EH (cell line): ENCODE results near the gene WARS2.
"Not testable (repeated sequence)": the region's sequence is repeated elsewhere in the genome, so short reads cannot be mapped to it uniquely, and the experiment has no call there.

Experiments
- DNase-seq: peaks from one replicate; pipeline ENCODE4 v3.0.0-alpha.2; 2015; ENCODE audit warnings: low read depth

Gene WARS2

DNA sequence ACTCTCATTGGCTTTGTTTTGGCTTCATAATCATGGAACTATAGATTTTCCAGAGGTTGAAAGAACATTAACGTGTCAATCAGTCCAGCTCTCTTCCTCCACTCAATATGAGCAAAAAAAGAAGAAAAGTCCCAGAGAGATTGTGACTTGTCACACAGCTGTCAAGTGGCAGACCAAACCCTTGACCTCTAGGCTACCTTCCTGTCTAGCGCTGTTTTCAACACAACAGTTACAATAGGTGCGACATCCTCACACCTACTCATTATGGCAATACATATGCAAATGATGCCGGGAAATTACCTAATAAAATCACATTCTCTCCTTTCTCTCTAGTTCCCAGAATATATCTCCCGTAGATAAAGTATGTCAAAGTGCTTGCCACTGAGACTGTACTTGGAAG, 1.1 kb downstream of the WARS2 start:
- no peak for DNase-seq

DNA sequence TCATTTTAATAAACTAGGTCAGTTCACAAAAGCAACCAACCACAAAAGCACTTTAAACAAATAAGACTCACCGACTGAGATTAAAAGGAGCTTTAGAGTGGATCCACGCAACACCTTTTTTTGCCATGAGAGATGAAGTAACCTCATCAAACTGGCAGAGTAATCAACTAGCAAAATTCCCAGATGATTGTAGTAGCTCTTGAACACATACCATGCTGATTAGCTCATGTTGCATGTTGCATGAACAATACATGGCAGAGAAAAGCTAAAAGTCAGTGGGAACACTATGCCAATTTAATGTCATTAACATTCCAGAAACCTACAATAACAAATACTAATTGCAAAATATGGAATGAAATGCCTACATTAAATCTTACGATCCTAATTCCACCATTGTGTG, 4.1 kb downstream of the WARS2 start:
- DNase-seq: peak; percentile 66

DNA sequence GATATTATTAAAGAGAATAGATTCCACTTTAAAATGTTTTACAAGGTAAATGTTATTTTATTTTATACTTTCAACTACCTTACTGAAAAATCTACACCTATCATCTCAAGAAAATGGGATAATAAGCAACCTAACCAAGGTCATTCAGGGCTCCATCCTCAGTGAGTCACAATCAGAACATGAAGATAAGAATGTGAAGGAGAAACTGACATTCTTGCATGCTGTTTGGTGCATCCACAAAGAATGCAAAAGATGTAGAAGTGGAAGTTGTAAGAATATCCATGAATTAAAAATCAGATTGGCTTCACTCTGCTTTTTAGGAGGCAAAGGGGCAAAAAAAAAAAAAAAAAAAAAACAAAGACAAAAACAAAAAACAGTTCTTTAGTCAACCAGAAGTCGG, 6.5 kb downstream of the WARS2 start:
- DNase-seq: peak; percentile 74

DNA sequence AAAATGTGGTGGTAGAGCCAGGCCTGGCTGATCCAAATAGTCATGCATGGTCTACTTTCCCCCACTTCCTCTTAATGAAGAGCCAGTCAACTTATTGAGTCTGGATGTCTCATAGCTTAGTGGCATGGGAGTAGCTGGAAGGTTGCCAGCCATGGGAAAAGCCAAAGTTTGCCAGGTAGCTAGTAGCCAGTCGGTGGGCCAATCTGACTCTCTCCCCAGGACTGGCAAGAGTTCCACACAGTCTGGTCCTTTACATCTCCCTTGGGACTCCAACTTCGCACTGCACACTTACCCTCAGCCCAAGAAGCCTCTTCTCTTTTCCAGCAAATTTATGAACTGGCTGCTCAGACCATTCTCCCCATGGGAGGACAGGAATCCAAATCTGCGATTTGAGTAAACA, 8.3 kb downstream of the WARS2 start:
- DNase-seq: no peak

DNA sequence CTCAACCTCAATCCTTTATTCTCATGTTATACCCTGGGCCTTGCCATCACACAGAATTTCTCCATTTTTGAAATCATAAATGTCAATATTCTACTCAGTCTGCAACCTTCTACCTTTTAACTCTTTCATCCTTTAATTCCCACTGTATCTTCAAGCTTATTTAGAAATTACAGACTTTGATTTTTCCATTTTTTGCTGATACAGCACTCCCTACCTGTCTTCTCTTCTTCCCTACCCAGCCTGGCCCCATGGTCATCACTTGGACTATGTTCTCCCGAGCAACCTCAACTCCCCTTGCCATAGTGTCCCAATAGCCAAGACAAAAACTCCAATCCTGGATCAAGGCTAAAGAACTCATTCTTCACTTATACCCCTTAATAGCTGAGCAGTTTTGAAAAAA, 14.6 kb downstream of the WARS2 start:
- no peak for DNase-seq

DNA sequence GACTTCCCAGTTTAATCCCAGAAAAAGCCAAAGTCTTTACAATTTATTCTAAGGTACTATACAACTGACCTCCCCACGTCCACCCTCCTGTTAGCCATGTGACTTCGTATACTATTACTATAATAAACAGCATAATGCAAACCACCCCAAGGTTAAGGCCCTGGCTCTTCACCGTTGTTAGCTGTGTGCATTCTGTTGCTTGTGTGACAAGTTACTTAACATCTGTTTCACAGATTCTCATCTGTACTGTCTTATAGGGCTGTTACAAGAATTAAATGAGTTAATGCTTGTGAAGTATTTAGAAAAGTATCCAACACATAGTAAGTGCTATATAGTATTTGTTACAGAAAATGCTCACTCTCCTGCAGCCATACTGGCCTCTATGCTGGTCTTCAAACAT, 15.7 kb downstream of the WARS2 start:
- DNase-seq: no peak

DNA sequence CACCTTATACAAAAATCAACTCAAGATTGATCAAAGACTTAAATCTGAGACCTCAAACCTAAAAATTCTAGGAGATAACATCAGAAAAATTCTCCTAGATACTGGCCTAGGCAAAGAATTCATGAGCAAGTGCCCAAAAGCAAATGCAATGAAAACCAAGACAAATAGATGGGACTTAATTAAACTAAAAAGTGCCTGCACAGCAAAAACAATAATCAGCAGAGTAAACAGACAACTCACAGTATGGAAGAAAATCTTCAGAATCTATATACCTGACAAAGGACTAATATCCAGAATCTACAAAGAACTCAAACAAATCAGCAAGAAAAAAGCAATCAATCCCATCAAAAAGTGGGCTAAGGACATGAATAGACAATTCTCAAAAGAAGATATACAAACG, 18.6 kb downstream of the WARS2 start:
- DNase-seq: not testable (repeated sequence)

DNA sequence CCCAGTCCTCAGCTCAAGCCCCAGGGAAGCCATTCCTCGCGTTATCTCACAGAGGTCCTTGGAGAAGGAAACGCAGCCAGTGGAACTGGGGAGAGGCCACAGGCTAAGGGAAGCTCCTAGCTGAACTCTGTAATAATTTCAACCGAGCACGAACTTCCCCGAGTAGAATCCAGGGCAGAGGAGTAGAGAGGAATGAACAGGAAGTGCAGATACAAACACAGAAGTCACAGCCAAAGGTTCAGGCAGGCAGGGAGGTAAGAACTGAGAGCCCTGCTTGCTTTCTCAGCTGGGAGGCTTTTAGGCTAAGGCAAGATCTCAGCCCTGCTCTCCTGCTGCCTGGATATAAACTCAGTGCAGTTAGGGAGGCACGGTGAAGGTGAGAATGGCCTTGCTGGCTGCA, 23.7 kb downstream of the WARS2 start:
- DNase-seq: peak; percentile 27

DNA sequence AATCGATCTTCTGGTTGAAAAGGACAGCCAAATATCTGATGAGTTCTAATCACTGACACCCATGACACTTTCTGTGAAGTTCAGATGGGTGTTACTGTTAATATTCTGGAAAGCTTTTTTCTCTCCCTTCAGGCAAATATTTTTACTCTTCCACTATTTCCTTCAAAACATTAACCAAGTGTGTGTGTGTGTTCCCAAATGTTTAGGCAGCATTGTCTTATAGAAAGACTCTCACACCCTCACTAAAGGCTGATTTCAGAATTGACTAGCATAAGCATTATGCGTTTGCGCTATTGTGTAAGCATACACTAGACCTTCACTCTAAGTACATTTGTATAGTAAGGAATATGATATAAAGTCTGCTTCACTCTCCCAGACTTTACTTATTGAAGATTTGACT, 24.7 kb downstream of the WARS2 start:
- DNase-seq: no peak

DNA sequence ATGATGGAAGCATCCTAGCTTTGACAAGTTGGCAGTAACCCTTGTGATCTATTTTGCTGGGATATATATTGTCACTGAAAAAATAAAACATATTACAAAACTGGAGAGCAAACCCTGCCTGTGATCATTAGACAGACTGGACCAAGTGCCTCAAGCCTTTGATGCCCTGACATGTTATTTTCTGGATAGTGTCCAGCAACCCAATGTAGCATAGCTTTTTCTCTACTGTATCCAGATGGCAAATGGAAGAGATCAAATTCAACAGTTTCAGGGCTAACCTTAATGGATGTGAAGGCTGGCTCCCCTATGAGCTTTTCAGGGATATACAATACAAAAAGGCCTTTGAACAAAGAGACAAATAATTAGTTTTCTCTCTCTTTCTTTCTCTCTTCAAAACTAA, 25.1 kb downstream of the WARS2 start:
- no peak for DNase-seq

DNA sequence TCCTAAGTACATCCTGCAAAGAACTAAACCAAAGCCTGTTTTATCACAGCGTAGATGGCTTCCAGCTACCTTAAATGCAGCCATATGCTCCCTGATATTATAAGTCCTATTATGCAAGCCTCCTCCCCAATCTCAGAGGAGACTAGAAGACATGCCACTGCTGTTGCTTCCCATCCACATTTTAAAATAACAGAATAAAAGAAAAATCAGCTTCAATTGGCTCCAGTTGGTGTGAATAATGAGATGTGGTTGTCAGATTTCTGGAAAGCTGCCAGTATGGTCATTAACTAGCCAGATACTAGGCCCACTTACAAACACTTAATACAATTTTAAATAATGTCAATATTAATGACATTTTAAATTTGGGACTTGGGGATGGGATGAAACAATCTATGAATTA, 25.7 kb downstream of the WARS2 start:
- no peak for DNase-seq

DNA sequence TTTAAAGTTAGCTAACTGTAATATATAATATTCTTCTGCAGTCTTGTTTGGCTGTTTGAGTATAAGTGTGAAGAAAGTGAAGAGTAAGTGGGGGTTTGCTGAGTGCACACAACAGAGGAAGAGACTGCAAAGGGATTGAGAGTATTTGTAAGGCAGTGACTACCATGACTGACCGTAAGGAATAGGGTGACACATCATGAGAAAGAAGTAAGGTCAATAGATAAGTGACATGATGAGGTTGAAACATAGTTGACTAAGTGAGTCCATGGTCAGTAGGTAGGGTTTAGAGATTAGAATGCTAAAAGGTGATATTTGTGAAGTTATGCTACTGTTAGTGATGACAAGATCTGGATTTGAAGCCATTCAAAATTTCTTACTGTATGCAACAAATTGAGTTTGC, 27.7 kb downstream of the WARS2 start:
- no peak for DNase-seq

DNA sequence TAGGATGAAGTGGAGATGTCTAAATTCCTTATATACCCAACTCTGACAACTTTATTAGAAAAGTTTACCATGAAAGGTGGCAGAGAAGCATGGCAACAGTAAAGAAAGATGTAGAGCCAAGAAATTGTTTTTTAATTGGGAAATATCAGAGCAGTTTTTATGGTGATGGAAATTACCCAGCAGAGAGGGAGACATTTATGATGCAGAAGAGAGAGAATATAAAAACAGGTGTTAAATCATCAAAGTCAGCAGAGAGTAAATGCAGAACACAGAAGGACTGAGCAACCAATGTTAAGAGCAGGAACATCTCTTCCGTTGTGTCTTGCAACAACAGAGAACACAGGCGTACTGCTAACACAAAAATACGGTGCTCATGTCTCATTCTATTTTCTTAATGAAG, 28.2 kb downstream of the WARS2 start:
- DNase-seq: no peak

DNA sequence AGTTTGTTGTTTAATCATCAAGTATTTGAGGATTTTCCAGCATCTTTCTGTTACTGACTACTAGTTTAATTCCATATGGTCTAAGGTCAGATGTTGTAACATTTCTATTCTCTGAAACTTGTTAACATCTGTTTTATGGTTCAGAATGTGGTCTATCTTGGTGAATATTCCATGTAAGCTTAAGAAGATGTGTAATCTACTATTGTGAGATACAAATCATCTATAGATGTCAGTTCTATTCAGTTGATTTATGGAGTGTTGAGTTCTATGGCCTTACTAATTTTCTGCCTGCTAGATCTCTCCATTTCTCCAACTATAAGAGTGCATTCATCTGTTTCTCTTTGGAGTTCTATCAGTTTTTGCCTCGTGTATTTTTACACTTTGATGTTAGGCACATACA, 31.5 kb downstream of the WARS2 start:
- DNase-seq: peak; percentile 23

DNA sequence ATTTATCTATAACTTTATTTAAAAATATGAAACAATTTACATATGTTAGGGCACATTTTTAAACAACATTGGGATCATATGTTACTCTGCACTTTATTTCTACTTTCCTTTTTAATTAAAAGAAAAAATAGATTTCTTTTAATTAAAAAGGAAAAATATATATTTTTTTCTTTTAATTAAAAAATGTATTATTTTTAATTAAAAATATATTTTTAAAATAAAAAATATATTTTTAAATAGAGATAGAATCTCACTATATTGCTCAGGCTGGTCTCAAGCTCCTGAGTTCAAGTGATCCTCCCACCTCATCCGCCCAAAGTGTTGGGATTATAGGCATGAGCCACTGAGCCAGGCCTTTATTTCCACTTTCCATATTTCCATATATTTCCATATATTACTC, 36.7 kb downstream of the WARS2 start:
- no peak for DNase-seq

DNA sequence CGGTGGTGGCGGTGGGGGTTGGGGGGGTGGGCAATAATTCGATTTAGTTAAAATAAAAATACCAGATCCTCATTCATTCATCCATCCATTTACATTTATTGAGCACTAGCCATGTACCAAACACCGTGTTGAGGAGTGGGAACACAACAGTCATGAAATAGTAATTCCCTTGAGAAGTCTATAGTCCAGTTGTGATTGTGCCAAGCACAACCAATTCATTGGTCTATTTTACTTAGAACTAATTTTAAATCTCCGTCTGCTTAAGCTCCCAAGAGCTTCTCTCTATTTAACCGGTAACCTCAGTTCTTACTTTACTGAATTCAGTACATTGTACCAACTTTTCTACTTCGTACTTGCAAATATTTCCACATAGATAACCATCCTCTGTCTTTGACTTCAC, 38.4 kb downstream of the WARS2 start:
- no peak for DNase-seq

DNA sequence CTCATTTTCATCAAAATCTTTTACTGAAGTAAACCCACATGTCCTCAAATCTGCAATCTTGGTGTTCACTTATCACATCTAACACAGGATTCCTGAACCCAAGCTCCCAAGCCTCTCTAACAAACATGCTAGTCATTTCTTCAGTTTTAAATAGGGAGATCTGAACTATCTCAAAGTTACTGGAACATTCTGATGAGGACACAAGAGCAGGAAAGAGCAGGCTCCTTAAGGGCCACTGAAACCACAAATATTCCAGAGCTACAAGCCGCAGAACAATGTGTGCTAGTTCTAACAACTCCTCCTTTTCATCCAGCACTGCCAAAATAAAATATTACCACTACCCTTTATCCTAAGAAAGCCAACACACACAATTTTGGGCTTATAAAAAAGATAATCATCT, 38.9 kb downstream of the WARS2 start:
- peak; percentile 83 for DNase-seq

DNA sequence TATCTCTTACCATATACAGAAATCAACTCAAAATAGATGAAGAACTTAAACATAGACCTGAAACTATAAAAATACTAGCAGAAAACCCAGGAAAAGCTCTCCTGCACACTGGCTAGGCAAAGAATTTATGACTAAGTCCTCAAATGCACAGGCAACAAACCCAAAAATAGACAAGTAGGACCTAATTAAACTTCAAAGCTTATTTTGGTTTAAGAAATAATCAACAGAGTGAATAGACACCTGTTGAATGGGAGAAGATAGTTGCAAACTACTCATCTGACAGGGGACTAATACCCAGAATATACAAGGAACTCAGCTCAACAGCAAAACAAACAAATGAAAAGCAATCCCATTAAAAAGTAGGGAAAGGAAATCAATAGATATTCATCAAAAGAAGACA, 40.7 kb downstream of the WARS2 start:
- DNase-seq: peak; percentile 8

DNA sequence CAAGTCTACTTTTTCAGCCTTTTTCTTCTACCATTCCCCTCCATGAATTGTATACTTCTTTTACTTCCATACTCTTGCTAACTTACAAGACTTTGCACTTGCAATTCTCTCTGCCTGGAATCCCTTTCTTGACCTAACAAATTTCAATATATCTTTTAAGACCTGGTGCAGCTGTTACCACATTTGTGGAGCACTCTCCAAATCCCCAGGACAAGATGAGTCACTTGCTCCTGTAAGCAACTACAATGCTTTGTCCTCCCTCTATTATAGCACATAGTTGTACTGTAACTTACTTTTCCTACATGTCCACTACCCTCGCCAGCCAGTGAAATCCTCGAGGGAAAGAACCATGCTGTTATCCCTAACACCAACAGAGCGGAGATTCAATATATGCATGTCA, 43.1 kb downstream of the WARS2 start:
- peak; percentile 21 for DNase-seq

DNA sequence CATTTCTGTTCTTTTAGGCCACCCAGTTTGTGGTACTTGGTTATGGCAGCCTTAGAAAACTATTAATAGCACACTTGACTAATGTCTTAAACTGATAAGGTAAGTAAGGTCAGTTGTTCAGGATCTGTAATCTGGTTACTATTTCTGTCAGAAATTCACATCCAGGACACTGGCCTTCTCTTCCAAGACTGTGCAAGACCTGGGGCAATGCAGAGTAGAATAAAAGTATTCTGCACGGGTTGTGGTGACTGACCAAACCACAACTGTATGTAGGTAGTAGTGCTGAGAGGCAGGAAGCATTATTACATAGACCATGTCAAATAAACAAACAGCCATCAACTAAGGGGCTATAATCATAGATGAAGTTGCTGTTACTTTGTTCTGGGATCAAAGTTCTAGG, 46.7 kb downstream of the WARS2 start:
- peak; percentile 39 for DNase-seq

DNA sequence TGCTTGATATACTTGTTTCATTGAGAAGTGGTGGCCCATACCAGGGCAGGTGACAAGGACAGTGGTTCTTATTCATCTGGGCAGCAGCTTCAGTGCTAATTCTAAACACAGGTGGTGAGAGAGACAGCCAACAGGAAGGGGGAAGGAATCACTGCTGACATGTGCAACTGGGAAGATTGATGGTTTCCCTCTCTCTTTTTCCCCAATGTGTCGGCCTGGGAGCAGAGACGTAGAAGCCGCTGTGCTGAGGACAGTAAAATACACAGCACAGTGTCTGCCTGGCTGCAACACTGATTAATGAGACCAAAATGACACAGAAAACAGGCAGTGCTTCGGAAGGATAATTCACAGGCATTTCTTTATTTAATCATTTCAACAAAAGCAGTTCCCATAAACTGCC, 48.8 kb downstream of the WARS2 start:
- no peak for DNase-seq

DNA sequence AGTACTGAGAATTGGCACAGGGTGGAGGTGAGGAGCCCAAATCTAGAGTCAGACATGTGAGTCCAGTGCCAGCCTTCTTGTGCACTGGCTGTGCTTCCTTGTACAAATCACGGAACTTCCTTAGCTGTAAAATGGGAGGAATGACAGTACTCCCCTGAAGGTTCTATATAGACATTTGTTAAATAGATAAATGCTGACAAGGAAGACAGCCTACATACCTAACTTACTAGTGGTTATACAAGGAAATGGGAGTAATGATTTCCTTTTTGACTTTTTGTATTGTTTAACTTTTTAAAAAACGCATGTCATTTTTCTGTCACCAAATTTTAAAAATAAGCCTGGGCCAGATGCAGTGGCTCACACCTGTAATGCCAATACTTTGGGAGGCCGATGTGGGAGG, 50.2 kb downstream of the WARS2 start:
- DNase-seq: no peak

DNA sequence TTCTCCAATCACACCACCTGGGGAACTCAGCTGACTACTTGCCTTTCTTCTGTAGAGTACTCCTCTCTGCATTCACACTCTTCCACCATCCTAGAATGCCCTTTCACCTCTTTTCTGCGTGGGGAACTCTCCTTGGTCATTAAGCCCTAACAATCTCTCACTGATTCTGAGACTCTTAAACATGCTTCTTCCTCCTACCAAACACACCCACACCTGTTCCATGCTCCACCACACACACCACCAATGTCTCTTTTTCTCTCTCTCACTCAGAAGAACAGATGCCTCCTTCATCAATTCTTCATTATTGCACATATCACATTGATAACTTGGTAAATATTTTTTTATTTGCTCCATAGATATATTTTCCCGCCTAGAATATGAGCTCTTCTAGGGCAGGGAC, 53.6 kb downstream of the WARS2 start:
- no peak for DNase-seq

DNA sequence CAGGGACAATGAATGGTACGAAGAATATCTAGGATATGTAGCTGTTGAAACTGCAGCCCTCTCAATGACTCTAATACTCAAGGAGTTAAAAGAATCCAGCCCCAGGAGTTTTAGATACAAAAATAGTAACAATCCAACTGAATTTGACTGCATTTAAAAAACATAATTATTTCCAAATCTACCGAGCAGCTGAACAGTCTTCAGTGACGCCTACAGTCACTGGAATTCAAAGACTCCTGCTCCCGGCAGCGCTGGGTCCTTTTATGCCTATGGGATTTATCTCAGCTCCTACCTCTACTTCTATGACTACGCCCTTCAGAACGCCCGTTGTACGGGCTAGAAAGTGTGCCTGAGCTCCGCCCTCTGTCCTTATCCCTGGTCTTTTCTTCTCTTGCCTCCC, 55.7 kb downstream of the WARS2 start:
- DNase-seq: no peak

DNA sequence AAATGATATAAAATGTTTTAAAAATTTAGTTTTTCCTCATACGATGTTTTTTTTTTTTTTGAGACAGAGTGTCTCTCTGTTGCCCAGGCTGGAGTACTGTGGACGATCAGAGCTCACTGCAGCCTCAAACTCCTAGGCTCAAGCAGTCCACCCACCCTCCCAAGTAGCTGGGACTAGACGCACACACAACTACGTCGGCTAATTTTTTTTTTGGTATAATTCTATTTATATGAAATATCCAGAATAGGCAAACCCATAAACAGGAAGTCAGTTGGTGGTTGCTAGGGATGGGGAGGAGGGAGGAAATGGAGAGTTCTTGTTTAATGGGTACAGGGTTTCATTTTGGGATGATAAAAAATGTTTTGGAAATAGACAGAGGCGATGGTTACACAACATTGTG, 56.5 kb downstream of the WARS2 start:
- no peak for DNase-seq
